GM12878 (cell line): ENCODE data around the gene HDAC7. TPM values are rescaled to one million over a fixed set of nuclear protein-coding genes. Genes with fewer than 3 reads are reported as not detected.

Source experiments
- ATAC-seq: fragments of 200-7000 bp; cut with Tn5 transposase; 3 replicates; pipeline ENCODE4 v1.9.1; 2020; ENCODE audit warnings: mild to moderate bottlenecking, moderate library complexity
- BruUV-seq: library from RNA; stranded (reverse); fragments of 400-500 nt; replicated peaks from 2 replicates; lab custom pipeline; 2021; lab: Mats Ljungman, UMichigan
- CTCF ChIA-PET: fragments of 300-600 bp; sonication (Branson Sonifier 250); formaldehyde crosslinking; extraction: SDS; loops from one replicate; lab custom pipeline; 2021; ENCODE audit warnings: inconsistent platforms; lab: Yijun Ruan, JAX
- POLR2A ChIA-PET: fragments of 350-600 bp; formaldehyde crosslinking; extraction: SDS; loops from one replicate; lab custom pipeline; 2021; ENCODE audit warnings: inconsistent platforms; lab: Charles Lee
- RAD21 ChIA-PET: fragments of 300-600 bp; sonication (Branson Sonifier 250); formaldehyde crosslinking; loops from one replicate; lab custom pipeline; 2023; ENCODE audit warnings: antibody characterized with exemption; ENCODE audit not compliant: unreplicated experiment; lab: Charles Lee
- SMC1A ChIA-PET: fragments of 300-600 bp; sonication (Branson Sonifier 250); formaldehyde crosslinking; loops from one replicate; lab custom pipeline; 2023; ENCODE audit not compliant: unreplicated experiment, uncharacterized antibody; lab: Charles Lee
- DNase-seq: peaks from one replicate; pipeline ENCODE4 v3.0.0-alpha.2; 2011; ENCODE audit warnings: low read depth, low spot score
- FAIRE-seq: peaks from 3 replicates; lab custom pipeline; 2011; peaks lifted over from hg19 to GRCh38; lab: Jason Lieb, UNC
- H2AFZ ChIP-seq: 2 replicates; pipeline ENCODE4 v1.6.0; 2011; ENCODE audit warnings: low read depth, low read length, control low read depth; ENCODE audit not compliant: control insufficient read depth
- H3K27ac ChIP-seq: 2 replicates; pipeline ENCODE4 v1.5.1; 2011; ENCODE audit warnings: control low read depth; ENCODE audit not compliant: control insufficient read depth, insufficient read depth
- H3K27me3 ChIP-seq, 2 experiments: replicated peaks in 1 of 2; 2 replicates each; pipeline versions ENCODE4 v1.6.0 to v1.6.1; 2011; ENCODE audit warnings: low read length in 1 of 2; ENCODE audit not compliant: control insufficient read depth in 2 of 2, insufficient read depth in 2 of 2
- H3K36me3 ChIP-seq, 2 experiments: 2 replicates each; pipeline ENCODE4 v1.5.1; 2011; ENCODE audit warnings: low read length in 1 of 2; ENCODE audit not compliant: control insufficient read depth in 2 of 2, insufficient read depth in 2 of 2
- H3K4me1 ChIP-seq: 2 replicates; pipeline ENCODE4 v1.6.1; 2011; ENCODE audit warnings: mild to moderate bottlenecking, low read length, moderate library complexity, mixed read lengths; ENCODE audit not compliant: control insufficient read depth, insufficient read depth
- H3K4me2 ChIP-seq: 2 replicates; pipeline ENCODE4 v1.6.0; 2011; ENCODE audit warnings: control low read depth; ENCODE audit not compliant: control insufficient read depth, insufficient read depth
- H3K4me3 ChIP-seq: fragments of 200-600 bp; sonication (generic); 2 replicates; pipeline ENCODE4 v1.5.1; 2016
- H3K79me2 ChIP-seq: 2 replicates; pipeline ENCODE4 v1.6.0; 2011; ENCODE audit warnings: low read length; ENCODE audit not compliant: control insufficient read depth, insufficient read depth
- H3K9ac ChIP-seq: 2 replicates; pipeline ENCODE4 v1.8.0; 2011; ENCODE audit warnings: low read length, control low read depth, mixed read lengths; ENCODE audit not compliant: control insufficient read depth, insufficient read depth
- H3K9me3 ChIP-seq: replicated peaks from 3 replicates; pipeline ENCODE4 v1.5.1; 2011; ENCODE audit warnings: mild to moderate bottlenecking, low read length; ENCODE audit not compliant: control insufficient read depth, insufficient read depth
- H4K20me1 ChIP-seq: 2 replicates; pipeline ENCODE4 v1.6.0; 2011; ENCODE audit not compliant: control insufficient read depth, insufficient read depth
- ATF7 ChIP-seq: fragments of 450-650 bp; IDR thresholded peaks from 2 replicates; pipeline ENCODE4 v1.6.1; 2016; ENCODE audit warnings: low read depth, mild to moderate bottlenecking
- BRCA1 ChIP-seq: IDR thresholded peaks from 2 replicates; pipeline ENCODE4 v1.6.1; 2011; ENCODE audit warnings: low read depth, low read length, improper control_type of control experiment
- JUND ChIP-seq: IDR thresholded peaks from 2 replicates; pipeline ENCODE4 v1.6.1; 2012; ENCODE audit warnings: low read depth, mild to moderate bottlenecking, low read length, improper control_type of control experiment, moderate library complexity
- KDM1A ChIP-seq: fragments of 200-600 bp; sonication (generic); IDR thresholded peaks from 2 replicates; pipeline ENCODE4 v1.6.1; 2016; ENCODE audit warnings: borderline replicate concordance
- NBN ChIP-seq: fragments of 450-650 bp; IDR thresholded peaks from 2 replicates; pipeline ENCODE4 v1.6.1; 2016
- NR2C1 ChIP-seq: fragments of 450-650 bp; IDR thresholded peaks from 2 replicates; pipeline ENCODE4 v1.6.1; 2017; ENCODE audit warnings: antibody characterized with exemption, mild to moderate bottlenecking, moderate library complexity
- NR2F1 ChIP-seq: fragments of 450-650 bp; conservative IDR thresholded peaks from 2 replicates; pipeline ENCODE4 v1.6.1; 2017; ENCODE audit warnings: mild to moderate bottlenecking
- NRF1 ChIP-seq: conservative IDR thresholded peaks from 2 replicates; pipeline ENCODE4 v1.6.1; 2011; ENCODE audit warnings: mild to moderate bottlenecking, low read depth, low read length, improper control_type of control experiment
- RELA ChIP-seq: fragments of 450-650 bp; IDR thresholded peaks from 2 replicates; pipeline ENCODE4 v1.8.0; 2014; ENCODE audit warnings: borderline replicate concordance; ENCODE audit not compliant: partially characterized antibody
- SREBF1 ChIP-seq: IDR thresholded peaks from 2 replicates; pipeline ENCODE4 v1.6.1; 2012; ENCODE audit warnings: mild to moderate bottlenecking, low read length
- SRF ChIP-seq, 2 experiments: IDR thresholded peaks; 2 replicates each; pipeline ENCODE4 v1.6.1; 2011; ENCODE audit warnings: low read depth in 2 of 2, low read length in 2 of 2, mild to moderate bottlenecking in 1 of 2, moderate library complexity in 1 of 2
- USF2 ChIP-seq: IDR thresholded peaks from 2 replicates; pipeline ENCODE4 v1.6.1; 2011; ENCODE audit warnings: low read depth, low read length, improper control_type of control experiment, borderline replicate concordance
- ZSCAN29 ChIP-seq: fragments of 450-650 bp; IDR thresholded peaks from 2 replicates; pipeline ENCODE4 v1.6.1; 2017; ENCODE audit warnings: mild to moderate bottlenecking, moderate library complexity
- WGBS: methylation state at CpG from one replicate; pipeline ENCODE4 v1.1.6; 2016; ENCODE audit warnings: low lambda C conversion rate; ENCODE audit not compliant: insufficient replicate concordance, insufficient coverage; ENCODE audit errors: missing lambda C conversion rate; 5-methylcytosine and 5-hydroxymethylcytosine counted together
- in situ Hi-C: fragments of 300-500 bp; cut with MboI; formaldehyde crosslinking; loops from 9 replicates; pipeline ENCODE4 v1.14.3; 2018; ENCODE audit warnings: mixed read lengths
- intact Hi-C: fragments of 100-400 bp; cut with micrococcal nuclease; formaldehyde crosslinking; loops from one replicate; pipeline ENCODE4 v1.14.2; 2022; ENCODE audit not compliant: unreplicated experiment
- polyA plus RNA-seq, 11 experiments: library from polyadenylated mRNA; depleted of rRNA in 4 of 11; unstranded in 6 of 11; stranded (reverse) in 5 of 11; fragments of >200 nt; fragmentation: Nextera tagmentation in 4 of 11; fragmentation: Illumina TruSeq in 1 of 11; extraction: Ambion mirVana in 4 of 11; extraction: Trizol in 1 of 11; gene quantifications; 1 replicate in 1 of 11; 2 replicates in 10 of 11; pipeline versions ENCODE4 v1.2.1 to v1.2.3, GENCODE V29; 2011 to 2016; ENCODE audit warnings: inconsistent platforms in 2 of 11, missing spikeins in 2 of 11, low read depth in 1 of 11
- total RNA-seq, 4 experiments: library from RNA; depleted of rRNA in 3 of 4; stranded (reverse); fragments of >200 nt in 3 of 4; fragmentation: Illumina TruSeq in 1 of 4; extraction: Trizol in 1 of 4; gene quantifications; 2 replicates each; pipeline versions ENCODE4 v1.2.1 to v1.2.3, GENCODE V29; 2013 to 2021

The HDAC7 gene
- total and polyA plus RNA-seq, 10 of the 15 experiments (the other 5 are each of a cell fraction or from before 2014, with no cell fraction given), result 0.47 to 18.3 (median 5.4) TPM

GRCh38 chr12:47746073-47746472, 73.6 kb downstream of the HDAC7 start (continued):
- no peak for TF ChIP-seq SREBF1
- TF ChIP-seq NR2F1, result no peak
- TF ChIP-seq BRCA1, result no peak
- TF ChIP-seq, all 136 proteins: peak for 0

- H3K27ac ChIP-seq, result no peak overlapping the region
- H3K9me3 ChIP-seq, result no peaks in the 10 kb centered on the region
- no peak for ATAC-seq
- H3K79me2 ChIP-seq, result no peaks in the 10 kb centered on the region
- intact Hi-C loops (no loop called here), in situ Hi-C loops (no loop called here)
- no peaks in the 10 kb centered on the region for H3K27me3 ChIP-seq
- no peak overlapping the region for H3K4me2 ChIP-seq
- DNase-seq, result no peak
- H3K4me3 ChIP-seq, result no peak overlapping the region
- no peaks in the 10 kb centered on the region for H4K20me1 ChIP-seq
- POLR2A ChIA-PET, result interaction anchor here (1.4 to 3.0 kb wide), 2 partner anchors 9 to 12 kb away, joined by 3 to 14 read pairs; no protein-coding TSS in a partner anchor
- no peak overlapping the region for H3K9ac ChIP-seq
- no peaks in the 10 kb centered on the region for H3K36me3 ChIP-seq
- SMC1A ChIA-PET, result interaction anchor here (1.7 to 10.3 kb wide), 6 partner anchors 12 to 94 kb away, joined by 5 to 277 read pairs (median 134); partner anchors contain the start of genes RAPGEF3 and SLC48A1
- RAD21 ChIA-PET, result interaction anchor here (1.7 to 7.8 kb wide), 5 partner anchors 12 to 94 kb away, joined by 6 to 327 read pairs (median 120); partner anchors contain the start of gene RAPGEF3
- peaks cover 16% of the 10 kb centered on the region for H3K4me1 ChIP-seq
- FAIRE-seq, result no peak
- no TSS peak for BruUV-seq
- H2AFZ ChIP-seq, result no peak overlapping the region
- TF ChIP-seq ZSCAN29, result no peak
- TF ChIP-seq USF2, result no peak
- TF ChIP-seq KDM1A, result no peak
- no peak for TF ChIP-seq SRF (IDR thresholded peaks at IDR 0.05; ENCODE audit: low read depth in 2 of 2, low read length in 2 of 2)
- no peak for TF ChIP-seq JUND
- TF ChIP-seq NR2C1, result no peak
- TF ChIP-seq NRF1, result no peak
- no peak for TF ChIP-seq ATF7
- TF ChIP-seq RELA, result no peak
- TF ChIP-seq NBN, result no peak
- CTCF ChIA-PET, result interaction anchor here (6.1 to 10.4 kb wide), 5 partner anchors 11 to 92 kb away, joined by 36 to 814 read pairs (median 207); partner anchors contain the start of genes RAPGEF3 and SLC48A1
- WGBS, result 34% methylated on average over 16 of the region's 16 CpGs
Observed at GRCh38 chr12:47745485-47746041, 74.1 kb downstream of the HDAC7 start.
